Glutamatergic neuron (in vitro differentiated cells): Measurements from ENCODE around the gene MMP13. TPM values are rescaled to one million over a fixed set of nuclear protein-coding genes. Genes with fewer than 3 reads are reported as not detected.

Source experiments
- DNase-seq: peaks from one replicate; pipeline ENCODE4 v3.0.0; 2022
- H3K27ac Mint-ChIP-seq: one replicate; pipeline ENCODE4 v1.8.0; 2020; ENCODE audit warnings: mild to moderate bottlenecking, mixed read lengths, inconsistent platforms; ENCODE audit not compliant: unreplicated experiment
- H3K27me3 Mint-ChIP-seq: one replicate; pipeline ENCODE4 v1.8.0; 2020; ENCODE audit warnings: mild to moderate bottlenecking, moderate library complexity, mixed read lengths, inconsistent platforms; ENCODE audit not compliant: unreplicated experiment
- H3K36me3 Mint-ChIP-seq: one replicate; pipeline ENCODE4 v1.8.0; 2020; ENCODE audit warnings: mild to moderate bottlenecking, mixed read lengths, inconsistent platforms; ENCODE audit not compliant: unreplicated experiment
- H3K4me1 Mint-ChIP-seq: one replicate; pipeline ENCODE4 v1.8.0; 2020; ENCODE audit warnings: mild to moderate bottlenecking, low read depth, mixed read lengths, inconsistent platforms; ENCODE audit not compliant: unreplicated experiment
- H3K4me3 Mint-ChIP-seq: one replicate; pipeline ENCODE4 v1.8.0; 2020; ENCODE audit warnings: mild to moderate bottlenecking, mixed read lengths, inconsistent platforms; ENCODE audit not compliant: unreplicated experiment
- H3K9me3 Mint-ChIP-seq: one replicate; pipeline ENCODE4 v1.8.0; 2020; ENCODE audit warnings: mild to moderate bottlenecking, moderate library complexity, mixed read lengths, inconsistent platforms; ENCODE audit not compliant: unreplicated experiment
- total RNA-seq: library from RNA; stranded (reverse); fragmentation: NEBNext Ultra II Directional; extraction: Animal tissue kit (Norgen Biotek cat#: 25700); gene quantifications from one replicate; pipeline ENCODE4 v1.2.1, GENCODE V29; 2021; ENCODE audit not compliant: unreplicated experiment
- TF ChIP-seq, protein P1 (sequence below): fragments of 200-600 bp; sonication (generic); IDR thresholded peaks from one replicate; pipeline ENCODE4 v1.5.0; 2021; ENCODE audit not compliant: partially characterized antibody, unreplicated experiment

The MMP13 gene
- total RNA-seq, 1 donor from 2014 or later = not detected

DNA sequence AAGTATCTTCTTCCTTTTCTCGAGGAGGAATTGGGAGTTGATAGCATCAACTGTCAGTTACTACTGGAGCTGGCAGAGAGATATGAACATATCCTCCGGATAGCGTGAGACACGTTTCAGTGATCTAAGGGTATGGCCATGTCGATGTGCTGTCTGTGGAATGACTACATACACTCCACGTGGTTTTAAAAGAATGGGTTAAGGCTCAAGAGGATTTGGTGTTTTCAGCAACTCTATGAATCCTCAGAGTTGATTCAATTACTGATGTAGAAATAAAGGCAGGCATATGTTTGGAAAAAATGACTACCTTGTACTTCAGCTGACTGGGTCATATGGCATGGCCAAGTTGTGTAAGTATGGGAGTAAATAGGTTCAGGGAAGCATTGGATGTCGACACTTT is 22.9 kb downstream of the MMP13 start:
- TF ChIP-seq, protein P1, sequence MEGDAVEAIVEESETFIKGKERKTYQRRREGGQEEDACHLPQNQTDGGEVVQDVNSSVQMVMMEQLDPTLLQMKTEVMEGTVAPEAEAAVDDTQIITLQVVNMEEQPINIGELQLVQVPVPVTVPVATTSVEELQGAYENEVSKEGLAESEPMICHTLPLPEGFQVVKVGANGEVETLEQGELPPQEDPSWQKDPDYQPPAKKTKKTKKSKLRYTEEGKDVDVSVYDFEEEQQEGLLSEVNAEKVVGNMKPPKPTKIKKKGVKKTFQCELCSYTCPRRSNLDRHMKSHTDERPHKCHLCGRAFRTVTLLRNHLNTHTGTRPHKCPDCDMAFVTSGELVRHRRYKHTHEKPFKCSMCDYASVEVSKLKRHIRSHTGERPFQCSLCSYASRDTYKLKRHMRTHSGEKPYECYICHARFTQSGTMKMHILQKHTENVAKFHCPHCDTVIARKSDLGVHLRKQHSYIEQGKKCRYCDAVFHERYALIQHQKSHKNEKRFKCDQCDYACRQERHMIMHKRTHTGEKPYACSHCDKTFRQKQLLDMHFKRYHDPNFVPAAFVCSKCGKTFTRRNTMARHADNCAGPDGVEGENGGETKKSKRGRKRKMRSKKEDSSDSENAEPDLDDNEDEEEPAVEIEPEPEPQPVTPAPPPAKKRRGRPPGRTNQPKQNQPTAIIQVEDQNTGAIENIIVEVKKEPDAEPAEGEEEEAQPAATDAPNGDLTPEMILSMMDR = no peak
- no peak overlapping the region for H3K4me3 Mint-ChIP-seq

DNA sequence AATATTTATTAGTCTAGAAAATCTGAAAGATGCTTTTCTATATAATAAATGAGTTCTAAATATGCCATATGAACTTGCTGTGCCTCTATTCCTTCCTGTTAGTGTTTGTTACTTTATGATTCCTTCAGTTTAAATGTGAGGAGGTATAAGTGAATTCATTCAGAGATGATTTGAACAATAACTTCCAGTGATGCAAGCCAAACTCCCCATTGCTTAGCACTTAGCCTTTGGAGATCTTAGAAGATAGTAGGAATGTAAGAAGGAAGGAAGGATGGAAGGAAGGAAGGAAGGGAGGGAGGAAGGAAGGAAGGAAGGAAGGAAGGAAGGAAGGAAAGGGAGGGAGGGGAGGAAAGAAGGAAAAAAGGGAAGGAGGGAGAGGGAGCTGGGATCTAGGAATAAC is 25.1 kb downstream of the MMP13 start:
- Mint-ChIP-seq H3K9me3 (no peaks in the 10 kb centered on the region), H3K36me3 (no peaks in the 10 kb centered on the region), H3K27ac (no peak overlapping the region), H3K27me3 (no peaks in the 10 kb centered on the region), H3K4me1 (no peaks in the 10 kb centered on the region), H3K4me3 (no peak overlapping the region)
- no peak for DNase-seq
- TF ChIP-seq, protein P1 = no peak

More for the DNA sequence above, 22.9 kb downstream of the MMP13 start:
- Mint-ChIP-seq H3K27ac (no peak overlapping the region), H3K36me3 (no peaks in the 10 kb centered on the region), H3K27me3 (no peaks in the 10 kb centered on the region), H3K9me3 (no peaks in the 10 kb centered on the region), H3K4me1 (no peaks in the 10 kb centered on the region)
- no peak for DNase-seq

DNA sequence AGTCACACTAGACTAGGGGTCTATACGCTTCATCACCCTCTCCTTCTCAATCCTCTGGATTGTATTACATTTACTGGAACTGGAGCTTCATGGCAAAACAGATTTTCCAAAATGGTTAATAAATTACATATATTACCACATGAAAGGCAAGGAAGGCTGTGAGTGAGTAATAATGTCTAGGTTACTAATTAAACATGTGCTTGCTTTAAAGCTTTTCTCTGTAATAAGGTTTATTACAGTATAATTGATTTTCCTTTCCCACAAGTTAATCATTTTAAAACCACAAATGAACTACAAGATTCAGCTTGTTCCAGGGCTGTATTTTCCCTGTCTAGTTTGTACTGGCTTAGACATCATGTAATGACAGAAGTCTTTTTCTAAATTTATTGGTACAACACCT is 25.6 kb downstream of the MMP13 start:
- Mint-ChIP-seq H3K27ac (no peak overlapping the region), H3K4me3 (no peak overlapping the region), H3K4me1 (no peaks in the 10 kb centered on the region), H3K9me3 (no peaks in the 10 kb centered on the region), H3K36me3 (no peaks in the 10 kb centered on the region), H3K27me3 (no peaks in the 10 kb centered on the region)
- TF ChIP-seq, protein P1 = no peak
- no peak for DNase-seq

DNA sequence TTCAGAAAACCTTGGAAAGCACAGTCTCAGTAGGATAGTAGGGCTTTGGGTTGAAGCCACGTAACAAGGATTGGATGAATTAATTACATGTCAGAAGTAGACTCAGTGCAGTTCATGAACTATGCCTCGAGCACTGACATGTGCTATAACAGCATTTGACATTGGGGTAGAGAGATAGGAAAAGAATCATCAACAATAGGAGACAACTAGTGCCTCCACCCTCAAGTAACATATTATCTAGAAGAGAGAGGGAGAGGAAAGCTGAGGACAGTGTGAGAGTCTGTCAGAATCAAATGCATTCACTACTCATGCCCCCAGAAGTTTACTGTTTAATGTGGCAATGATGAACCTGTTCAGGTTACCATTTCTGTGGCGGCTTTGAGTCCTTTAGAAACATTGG is 26.4 kb downstream of the MMP13 start:
- no peak for DNase-seq
- TF ChIP-seq, protein P1 = no peak
- Mint-ChIP-seq H3K9me3 (no peaks in the 10 kb centered on the region), H3K36me3 (no peaks in the 10 kb centered on the region), H3K4me1 (no peaks in the 10 kb centered on the region), H3K27ac (no peak overlapping the region), H3K4me3 (no peak overlapping the region), H3K27me3 (no peaks in the 10 kb centered on the region)

DNA sequence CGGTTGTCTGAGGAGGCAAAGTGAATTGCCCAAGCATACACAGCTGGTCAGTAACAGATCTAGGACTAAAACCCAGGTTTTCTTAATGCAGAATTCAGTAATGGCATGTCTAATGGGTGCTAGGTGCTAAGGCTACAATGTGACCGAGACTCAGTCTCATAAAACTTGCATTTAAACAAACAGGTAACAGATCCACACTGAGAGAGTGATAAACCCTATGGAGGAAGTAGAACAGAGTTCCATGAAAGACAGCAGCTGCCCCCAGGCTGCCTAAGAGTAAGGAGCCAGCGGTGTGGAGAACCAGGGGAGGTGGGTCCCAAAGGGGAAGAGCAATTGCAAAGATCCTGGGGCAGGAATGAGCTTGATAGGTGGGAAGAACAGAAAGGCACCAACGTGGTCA is 27.3 kb downstream of the MMP13 start:
- TF ChIP-seq, protein P1 = no peak
- Mint-ChIP-seq H3K9me3 (no peaks in the 10 kb centered on the region), H3K4me3 (no peak overlapping the region), H3K27ac (no peak overlapping the region), H3K4me1 (no peaks in the 10 kb centered on the region), H3K27me3 (no peaks in the 10 kb centered on the region), H3K36me3 (no peaks in the 10 kb centered on the region)
- no peak for DNase-seq
